G401.6 (cell line): ENCODE measurements around the gene GUCA2B.

Experiments
- FAIRE-seq: peaks from 2 replicates; lab custom pipeline; 2012; peaks lifted over from hg19 to GRCh38; lab: Jason Lieb, UNC

The GUCA2B gene

DNA sequence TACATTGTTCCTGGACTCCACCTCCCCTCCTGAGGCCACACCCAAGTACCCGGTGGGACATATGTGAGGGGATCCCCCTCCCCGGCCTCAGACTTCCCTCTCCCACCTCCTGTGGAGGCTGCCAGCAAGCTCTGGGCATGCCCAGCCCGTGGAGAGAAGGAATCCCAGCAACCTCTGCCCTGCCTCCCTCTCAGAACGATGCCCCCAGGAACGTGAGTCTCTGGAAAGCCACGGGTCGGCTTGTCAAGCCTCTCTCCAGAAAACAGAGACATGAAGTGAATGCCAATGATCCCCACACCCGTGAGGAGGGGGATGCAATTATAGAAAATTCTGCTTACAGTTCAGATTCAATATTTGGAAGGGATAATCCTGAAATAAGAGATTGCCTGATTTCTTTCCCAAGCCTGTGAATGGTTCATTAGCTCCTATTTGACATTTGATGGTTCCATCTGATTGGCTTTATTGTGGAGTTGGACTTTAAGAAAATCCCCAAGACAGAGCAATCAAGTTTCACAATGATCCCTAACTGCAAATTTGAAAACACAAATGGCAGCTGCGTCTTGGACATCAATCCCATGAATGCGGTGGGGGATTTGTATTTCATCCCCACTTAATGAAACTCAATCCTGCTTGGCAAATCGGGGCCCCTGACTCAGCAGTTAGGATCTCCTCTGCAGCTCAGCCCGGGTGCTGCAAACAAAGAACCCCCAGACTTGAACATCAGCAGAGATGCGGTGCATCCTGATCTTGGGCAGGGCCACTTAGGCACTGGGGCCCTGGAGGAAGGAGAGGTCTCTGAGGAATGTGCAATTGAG is 9.1 kb upstream of the GUCA2B start:
- FAIRE-seq, result no peak

DNA sequence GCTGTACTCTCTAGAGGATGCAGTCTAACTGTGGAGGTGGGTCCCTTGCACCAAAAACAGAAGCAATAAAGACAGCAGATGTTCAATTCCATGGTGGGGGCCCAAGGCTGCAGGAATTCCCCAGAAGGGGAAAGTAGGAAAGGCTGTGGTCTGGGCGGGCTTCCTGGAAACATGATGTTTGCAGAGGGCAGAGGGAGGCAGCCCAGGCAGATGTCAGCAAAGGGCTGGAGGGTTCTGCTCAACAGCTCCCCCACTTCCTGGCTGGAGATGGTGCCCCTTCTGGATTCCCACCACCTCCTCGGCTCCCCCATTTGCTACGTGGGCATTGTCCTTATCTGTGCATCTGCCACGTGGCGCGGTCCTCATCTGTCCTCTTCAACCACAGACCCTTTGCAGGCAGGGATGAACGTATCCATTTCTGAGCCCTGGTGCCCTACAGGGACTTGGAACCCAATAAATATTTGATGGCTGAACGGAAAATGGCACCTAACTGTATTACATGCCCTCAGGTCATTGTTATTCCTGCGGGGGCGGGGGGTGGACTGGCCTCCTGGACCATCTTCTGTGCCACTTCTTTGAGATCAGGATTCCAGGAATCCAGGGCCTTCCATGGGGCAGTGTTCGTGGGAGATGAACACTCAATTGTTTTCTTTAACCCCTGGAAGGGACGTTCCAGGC is 8.4 kb upstream of the GUCA2B start:
- no peak for FAIRE-seq

DNA sequence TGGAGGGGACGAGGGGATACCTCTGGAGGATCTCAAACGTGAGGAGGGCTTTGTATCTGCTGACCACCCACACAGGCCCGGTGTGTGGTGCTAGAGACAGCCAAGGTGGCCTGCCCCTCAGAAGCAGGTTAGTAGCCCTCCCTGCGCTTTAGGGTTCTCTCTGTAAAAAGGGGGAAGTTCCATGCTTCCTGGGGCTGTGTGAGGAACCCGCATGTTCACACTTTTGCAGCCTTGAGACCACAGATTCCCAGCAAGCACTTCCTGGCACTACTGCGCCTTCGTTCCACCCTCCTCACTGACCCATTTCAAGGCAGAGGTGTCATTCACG is 7.9 kb upstream of the GUCA2B start:
- FAIRE-seq, result no peak

DNA sequence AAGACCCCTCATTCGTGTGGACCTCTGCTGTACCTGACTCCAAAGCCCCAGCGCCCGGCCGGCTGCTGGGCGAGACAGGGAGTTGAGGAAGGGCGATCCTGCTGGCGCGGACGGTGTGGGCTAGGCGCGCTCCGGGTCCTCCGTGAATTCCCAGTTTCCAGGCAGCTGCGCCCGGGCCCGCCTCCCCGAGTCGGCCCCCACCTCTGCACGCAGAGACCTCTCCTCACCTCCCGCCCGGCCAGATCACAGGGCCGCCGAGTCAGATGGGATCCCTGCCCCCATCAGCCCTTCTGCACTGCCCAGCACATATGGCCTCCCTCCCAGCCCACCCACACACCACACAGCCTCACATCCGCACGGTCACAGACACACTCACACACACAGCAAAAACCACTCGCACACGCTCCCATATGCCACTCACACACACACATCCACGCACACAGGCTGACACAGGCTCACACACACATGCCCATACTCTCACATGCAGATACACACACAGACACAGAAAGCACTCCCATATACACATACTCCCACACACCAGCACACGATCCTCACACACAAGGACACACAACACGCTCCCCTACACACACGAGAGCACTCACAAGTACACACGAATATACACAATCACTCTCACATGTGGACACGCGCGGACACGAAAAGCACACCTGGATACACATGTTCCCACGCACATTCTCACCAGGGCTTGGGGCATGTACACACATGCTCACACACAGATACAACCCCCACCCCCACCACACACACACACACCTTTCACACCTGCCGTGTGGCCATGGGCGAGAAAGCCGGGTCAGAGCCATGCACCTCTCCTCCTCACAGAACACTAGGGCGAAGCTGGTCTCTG is 7.2 kb upstream of the GUCA2B start:
- FAIRE-seq, result no peak

DNA sequence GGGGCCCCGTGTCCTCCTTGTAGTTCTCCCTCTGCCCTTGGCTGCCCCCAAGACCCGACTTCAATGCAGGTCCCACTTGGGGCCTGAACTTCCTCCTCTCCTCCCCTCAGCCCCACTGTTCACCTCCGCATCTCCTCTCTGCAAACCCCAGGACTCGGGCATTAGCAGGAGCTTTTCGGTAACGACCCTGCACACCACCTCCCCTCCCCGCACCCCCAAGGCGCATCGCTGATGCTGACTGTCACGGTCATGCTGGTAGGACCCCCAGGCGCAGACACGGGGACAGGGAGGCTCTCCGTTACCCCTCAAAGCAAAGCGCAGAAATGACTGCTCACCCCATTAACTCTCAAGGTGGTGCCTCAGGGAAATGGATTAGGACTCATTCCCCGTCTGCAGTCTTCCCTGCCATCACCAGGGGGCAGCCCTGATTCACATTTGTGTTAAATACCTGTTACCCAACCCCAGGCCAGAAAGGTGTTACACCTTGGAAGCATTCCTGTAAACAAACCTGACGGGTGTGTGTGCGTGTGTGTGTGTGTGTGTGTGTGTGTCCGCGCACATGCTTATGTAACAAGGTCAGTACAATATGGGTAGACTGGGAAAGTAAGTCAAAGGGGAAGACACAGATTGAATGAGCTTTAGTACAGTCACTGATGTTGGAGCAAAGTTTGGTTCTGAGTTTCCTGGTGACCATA is 6.4 kb upstream of the GUCA2B start:
- peak; percentile 49 for FAIRE-seq

DNA sequence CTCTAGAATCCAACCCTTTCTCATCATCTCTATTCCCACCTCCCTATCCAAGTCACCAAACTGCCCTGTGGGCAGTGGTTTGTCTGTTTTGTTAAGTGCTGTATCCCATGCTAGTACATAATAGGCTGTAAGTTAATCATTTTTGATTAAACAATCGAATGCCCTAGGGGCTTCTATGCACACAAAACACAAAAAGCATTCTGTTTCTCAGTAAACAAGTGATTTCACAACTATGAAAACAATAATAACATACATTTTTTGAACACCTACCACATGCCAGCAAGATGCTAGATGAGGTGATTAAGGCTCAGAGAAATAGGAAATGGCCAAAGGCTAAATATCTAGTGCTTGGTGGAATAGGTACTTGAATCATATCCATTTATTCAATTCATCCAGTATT is 5.0 kb upstream of the GUCA2B start:
- no peak for FAIRE-seq

DNA sequence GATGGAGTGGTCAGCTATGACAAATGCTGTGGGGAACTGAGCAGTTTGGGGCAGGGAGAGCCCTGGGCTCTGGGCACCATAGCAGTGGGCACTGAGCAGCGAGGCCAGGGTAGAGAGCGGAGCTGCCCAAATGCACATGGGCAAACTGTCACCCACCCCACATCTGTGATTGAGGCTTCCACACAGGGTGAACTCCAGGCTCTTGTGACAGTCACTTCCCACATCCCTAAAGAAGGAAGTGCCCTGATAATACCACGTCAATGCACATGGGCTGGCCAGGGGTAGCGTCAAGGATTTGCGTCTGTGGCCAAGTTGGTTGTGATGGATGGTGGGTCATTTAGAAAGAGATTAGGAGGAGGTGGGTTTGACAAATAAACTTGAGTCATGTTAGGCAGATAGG is 2.6 kb upstream of the GUCA2B start:
- no peak for FAIRE-seq

DNA sequence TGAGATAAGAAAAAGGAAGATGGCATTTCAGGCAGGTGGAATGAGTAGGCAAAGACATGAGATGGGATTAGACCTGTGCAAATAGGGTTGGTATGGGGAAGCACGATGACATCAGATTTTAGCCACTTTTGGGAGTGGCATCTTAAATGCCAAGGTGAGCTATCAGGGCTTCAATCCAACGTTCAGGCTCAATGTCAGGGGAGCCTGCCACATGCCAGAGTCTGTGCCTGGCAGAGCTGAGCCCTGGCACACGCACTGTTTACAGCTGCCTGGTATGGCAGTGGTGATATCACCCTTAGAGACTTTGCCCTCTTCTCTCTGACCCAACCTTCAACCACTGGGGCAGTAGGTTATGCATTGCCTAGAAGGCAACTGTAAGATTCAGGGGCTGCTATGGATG is 1.1 kb upstream of the GUCA2B start:
- FAIRE-seq, result no peak

DNA sequence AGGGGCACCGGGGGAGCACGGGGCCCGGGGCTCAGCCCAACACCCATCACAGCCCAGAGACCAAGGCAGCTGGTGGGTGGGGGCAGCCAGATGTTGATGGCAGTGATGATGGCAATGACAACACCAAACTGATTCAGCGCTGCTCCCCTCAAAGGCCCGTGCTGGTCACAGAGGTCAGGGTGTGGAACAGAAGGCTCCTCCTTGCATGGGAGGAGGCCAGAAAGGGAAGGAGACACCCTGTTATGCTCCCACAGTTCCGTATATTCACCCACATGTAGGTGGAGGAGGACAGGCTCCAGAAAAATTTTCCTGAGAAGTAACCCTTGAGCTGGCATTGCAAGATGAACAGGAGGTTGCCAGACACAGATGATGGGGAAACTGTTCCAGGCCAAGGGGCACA is 414 bp downstream of the GUCA2B start:
- FAIRE-seq, result no peak

DNA sequence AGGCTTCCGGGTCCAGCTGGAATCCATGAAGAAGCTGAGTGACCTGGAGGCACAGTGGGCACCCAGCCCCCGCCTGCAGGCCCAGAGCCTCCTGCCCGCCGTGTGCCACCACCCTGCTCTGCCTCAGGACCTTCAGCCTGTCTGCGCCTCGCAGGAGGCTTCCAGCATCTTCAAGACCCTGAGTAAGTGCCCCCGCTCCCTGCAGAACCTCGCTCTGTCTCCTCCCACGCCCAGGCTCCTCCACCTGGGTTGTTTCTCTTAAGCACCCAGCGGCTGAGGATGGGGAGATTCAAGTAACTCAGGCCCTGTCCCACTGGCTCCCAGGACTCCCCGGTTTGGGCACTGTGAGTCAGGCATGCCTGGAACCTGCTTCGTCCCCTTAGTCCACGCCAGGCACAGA is 1.5 kb downstream of the GUCA2B start:
- no peak for FAIRE-seq

DNA sequence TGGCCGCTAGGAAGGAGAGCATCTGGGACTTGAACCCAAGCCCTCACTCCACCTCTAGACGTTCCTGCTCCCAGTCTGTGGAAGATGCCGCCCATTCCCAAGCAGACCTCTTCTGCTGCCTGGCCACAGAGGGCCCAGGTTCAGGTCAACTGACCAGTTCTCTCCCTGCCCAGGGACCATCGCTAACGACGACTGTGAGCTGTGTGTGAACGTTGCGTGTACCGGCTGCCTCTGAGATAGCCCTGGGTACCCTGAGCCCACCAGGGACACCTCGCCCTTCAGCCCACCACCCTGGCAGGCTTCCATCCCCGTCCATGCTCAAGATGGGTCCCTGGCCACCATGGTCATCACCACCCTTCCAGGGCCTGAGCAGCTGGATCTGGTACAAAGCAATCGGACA is 2.2 kb downstream of the GUCA2B start:
- FAIRE-seq, result no peak

DNA sequence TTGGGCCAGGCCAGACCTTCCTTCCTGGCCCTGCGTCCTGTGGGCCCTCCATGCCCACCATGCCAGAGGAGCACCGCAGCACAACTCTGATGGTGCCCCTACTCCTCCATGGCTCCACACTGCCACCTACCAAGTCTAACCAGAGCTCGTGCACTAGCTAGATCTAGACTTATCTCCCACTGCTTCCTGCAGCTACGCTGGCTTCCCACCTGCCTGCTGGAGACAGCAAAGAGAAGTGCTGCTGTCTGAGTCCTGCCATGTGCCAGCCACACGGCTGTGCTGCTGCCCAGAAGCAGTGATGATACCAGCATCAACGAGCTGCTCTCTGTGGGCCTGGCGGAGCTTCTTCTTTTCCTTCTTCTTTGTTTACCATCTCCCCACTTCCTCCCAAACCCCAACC is 4.5 kb downstream of the GUCA2B start:
- FAIRE-seq, result no peak

DNA sequence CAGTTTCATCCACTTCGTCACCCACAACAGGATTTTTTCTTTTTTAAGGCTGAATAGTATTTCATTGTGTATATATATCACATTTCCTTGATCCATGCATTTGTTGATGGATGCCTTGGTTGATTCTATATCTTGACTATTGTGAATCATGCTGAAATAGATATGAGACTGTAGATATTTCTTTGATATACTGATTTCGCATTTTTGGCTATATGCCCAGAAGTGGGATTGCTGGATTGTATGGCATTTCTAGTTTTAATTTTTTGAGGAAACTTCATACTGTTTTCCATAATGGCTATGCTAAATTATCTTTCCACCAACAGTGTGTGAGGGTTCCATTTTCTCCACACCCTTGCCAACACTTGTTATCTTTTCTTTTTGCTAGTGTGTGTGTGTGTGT is 5.0 kb downstream of the GUCA2B start:
- FAIRE-seq, result no peak

DNA sequence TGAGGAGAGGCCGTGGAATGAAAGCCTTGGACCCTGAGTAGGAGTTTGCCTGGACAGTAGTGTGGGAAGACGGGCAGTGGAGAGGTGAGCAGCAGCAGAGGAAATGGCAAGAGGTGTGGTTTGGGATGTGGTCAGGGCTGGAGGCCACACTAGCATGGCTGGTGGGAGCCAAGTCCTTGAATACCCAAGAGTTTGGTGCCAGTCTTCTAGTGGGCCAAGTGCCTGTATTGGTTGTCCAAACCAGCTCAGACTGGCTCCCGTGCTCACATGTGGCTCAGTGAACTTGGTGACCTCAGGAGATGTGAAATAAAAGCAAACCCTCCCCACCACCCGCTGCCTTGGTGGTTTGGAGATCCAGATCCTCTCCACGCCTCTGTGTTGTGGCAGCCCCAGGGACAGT is 9.0 kb downstream of the GUCA2B start:
- FAIRE-seq, result no peak

DNA sequence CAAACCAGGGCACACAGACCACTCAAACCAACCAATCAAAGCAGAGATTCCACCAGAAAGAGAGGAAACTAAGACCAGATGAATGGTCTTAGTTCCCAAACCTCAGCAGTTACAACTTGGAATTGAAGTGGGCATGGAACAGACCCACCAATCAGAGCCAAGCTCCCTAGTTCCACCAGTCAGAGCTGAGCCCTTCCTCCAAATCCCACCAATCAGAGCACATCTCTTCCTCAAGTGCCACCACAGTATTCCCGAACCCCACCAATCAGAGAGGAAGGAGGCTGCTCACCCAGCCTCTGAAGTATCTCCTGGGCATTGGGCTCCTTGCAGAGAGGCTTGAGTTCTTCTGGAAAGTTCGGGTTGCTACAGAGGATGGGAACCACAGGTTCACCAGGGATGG is 9.9 kb downstream of the GUCA2B start:
- no peak for FAIRE-seq

DNA sequence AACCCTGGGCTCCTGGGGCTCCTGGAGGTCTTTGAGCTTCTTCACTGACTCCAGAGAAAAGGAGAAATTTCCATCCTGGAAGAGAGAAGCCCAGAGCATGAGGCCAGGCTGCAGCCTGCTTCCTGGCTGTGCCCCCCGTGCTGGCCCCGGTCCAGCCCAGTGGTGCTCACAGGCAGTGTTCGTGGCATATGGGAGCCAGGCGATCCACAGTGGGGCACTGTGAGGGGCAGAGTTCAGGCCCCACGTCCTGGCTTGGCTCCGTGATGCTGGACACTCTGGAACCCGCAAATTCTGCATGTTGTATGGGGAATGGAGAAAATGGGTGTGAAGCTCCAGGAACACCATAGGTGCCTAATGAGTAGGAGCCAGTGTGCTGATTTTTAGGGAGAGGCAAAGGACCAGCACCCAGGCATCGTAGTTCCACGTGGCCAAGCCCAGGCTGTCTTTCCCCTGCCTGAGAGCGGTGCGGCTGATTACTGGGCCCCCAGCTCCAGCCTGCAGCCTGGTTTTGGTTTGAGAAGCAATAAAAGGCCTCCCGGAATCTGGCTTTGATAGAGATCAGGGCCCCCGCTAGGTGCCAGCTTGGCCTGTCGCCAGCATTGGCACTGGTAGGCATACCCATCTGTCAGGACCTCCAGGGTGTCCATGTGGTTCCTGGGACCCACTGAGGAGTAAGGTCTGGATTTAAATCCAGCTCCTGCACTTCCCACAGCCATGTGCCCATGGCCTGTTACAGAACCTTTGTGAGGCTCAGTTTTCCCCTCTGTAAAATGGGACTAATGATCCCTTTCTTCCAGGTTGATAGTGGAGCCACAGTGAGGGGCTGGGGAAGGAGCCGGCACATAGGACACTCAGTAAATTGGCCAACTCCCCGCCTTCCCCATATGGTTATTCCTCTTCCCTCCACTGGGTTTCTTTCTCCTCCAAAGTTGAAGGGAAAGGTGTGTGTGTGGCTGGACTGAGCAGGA is 10.6 kb downstream of the GUCA2B start:
- FAIRE-seq, result no peak

DNA sequence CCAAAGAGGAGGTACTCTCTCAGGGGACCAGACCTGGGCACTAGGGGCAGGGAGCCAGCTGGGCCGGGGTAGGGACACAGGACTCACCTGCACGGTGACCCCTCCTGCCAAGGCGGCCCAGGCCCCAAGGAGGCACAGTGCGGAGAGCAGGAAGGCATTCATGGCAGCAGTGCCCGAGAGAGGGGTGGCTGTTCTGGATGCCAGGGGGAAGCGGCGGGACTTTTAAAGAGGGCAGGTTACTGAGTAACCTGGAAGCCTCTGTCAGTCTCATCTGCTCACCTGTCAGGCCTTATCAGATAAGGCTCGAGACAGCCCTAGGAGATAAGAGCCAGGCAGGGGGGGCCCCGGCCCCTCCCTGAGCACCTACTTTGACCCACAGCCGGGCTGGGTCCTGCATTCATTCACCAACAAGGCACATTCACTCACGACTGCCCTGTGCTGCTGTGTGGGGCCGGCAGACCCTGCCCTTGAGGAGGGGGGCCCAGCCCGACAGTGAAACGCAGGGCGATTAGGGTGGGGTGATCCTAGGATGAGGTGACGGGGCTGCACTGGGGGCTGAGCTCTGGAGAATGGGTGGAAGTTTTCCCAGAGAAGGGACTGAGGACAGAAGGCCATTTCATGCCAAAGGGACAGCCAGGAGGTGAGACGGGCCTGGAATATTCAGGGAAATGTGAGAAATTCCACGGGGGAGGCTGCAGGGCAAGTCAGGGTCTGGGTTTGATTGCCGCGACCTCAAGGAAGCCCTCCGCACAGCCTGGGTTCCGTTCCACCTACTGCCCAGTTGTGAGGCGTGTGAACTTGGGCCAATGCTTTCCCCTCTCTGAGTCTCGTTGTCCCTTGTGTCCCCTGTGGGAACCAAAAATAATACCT is 11.6 kb downstream of the GUCA2B start, which contains the start of gene GUCA2A:
Gene GUCA2A (minus strand): TSS at position 195 of the 870 bp plus-strand sequence. CDS start 33 bp downstream, at position 162.
- no peak for FAIRE-seq

DNA sequence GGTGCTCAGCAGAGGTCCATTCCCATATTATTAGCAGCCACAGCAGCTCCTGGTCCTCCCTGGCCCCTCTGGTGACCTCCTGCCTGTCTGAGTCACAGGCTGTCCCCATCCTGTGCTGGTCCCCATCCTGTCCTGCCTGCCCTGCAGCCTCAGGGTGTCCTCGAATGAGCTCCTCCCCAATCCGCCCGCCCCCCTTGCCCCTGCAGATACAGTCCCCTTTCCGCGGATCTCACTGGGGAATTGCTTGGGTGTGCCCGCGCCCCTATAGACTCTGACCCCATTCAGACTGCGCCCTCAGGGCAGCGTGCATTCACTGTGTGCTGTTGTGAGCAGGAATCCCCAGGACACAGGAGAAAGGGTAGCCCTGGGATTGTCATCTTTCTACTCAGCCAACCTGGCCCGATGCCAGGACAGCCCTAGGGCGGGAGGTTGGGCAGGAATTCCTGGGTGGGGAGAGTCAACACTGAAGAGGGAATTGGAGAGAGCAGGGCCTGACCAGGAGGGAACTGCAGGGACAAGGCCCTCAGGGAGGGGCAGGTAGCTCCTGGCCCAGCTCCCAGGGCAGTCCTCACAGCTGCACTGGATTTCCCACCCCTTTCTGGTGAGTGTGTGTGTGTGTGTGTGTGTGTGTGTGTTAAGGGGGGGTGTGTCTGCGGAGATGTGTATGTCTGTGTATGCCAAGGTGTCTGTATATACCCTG is 12.5 kb downstream of the GUCA2B start:
- no peak for FAIRE-seq

DNA sequence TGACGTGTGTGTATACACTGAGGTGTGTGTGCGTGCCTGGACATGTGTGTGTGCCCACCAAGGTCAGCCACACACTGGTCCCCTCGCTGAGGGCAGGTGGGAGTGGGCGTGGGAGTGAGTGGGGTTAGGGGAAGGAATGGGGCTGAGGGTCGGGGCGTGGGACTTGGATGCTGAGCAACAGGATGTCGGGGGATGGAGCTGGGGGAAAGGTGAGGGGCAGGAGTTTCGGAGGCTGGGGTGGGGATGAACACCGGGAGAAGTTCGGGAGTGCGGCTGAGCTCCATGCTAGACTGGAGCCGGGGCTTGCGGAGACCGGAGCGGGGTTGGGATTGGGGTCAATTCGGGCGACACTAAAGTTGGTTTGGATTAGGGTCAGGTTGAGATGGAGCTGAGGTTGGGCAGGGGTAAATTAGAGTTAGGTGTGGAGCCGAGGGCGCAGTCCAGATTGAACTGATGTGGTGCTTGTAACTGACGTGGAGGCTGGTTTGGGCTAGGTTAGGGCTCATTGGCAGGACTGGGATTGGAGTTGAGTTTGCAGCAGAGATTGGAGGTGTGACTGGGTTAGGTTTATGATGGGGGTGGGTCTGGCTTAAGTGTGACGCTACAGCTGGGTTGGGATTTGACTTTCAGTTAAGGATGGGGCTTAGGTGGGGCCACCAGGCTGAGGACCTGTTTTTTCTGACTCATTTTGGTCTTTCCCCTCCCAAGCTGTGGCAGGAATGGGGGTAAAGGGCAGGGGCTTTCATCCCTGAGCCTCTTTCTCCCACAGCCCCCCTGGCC is 14.6 kb downstream of the GUCA2B start:
- no peak for FAIRE-seq
